CD4-positive, alpha-beta T cell (primary cell): Measurements from ENCODE around the gene STAT6. TPM values are rescaled to one million over a fixed set of nuclear protein-coding genes. Genes with fewer than 3 reads are reported as not detected.

Source experiments
- ATAC-seq: fragments of 200-7000 bp; cut with Tn5 transposase; one replicate; pipeline ENCODE4 v1.10.0; 2022; ENCODE audit warnings: mild to moderate bottlenecking; ENCODE audit not compliant: poor library complexity
- CTCF ChIA-PET: fragments of 350-600 bp; sonication (Branson Sonifier 250); formaldehyde crosslinking; loops from one replicate; lab custom pipeline; 2021; ENCODE audit warnings: antibody characterized with exemption, inconsistent platforms; lab: Charles Lee
- POLR2A ChIA-PET: fragments of 350-600 bp; sonication (Branson Sonifier 250); formaldehyde crosslinking; loops from one replicate; lab custom pipeline; 2021; ENCODE audit warnings: antibody characterized with exemption, inconsistent platforms; lab: Charles Lee
- DNase-seq, 14 experiments: peaks; one replicate each; pipeline ENCODE4 v3.0.0-alpha.2; 2013 to 2020; ENCODE audit warnings: mixed read lengths in 2 of 14
- H3K27ac ChIP-seq, 2 donors: one replicate each; pipeline versions ENCODE4 v1.5.1 to v1.7.0; 2013; ENCODE audit warnings: low read length in 2 of 2, low read depth in 1 of 2, mild to moderate bottlenecking in 1 of 2
- H3K27me3 ChIP-seq, 2 experiments: 1 replicate in 1 of 2; 2 replicates in 1 of 2; pipeline versions ENCODE4 v1.6.1 to v1.7.0; 2013; ENCODE audit warnings: low read length in 2 of 2, control low read depth in 1 of 2, mild to moderate bottlenecking in 1 of 2, moderate library complexity in 1 of 2; ENCODE audit not compliant: insufficient read depth in 2 of 2, control insufficient read depth in 1 of 2
- H3K36me3 ChIP-seq: one replicate; pipeline ENCODE4 v1.6.1; 2013; ENCODE audit warnings: low read length, control low read depth; ENCODE audit not compliant: insufficient read depth
- H3K4me1 ChIP-seq: one replicate; pipeline ENCODE4 v1.6.1; 2013; ENCODE audit warnings: low read length, control low read depth; ENCODE audit not compliant: insufficient read depth
- H3K4me3 ChIP-seq: one replicate; pipeline ENCODE4 v1.5.1; 2013; ENCODE audit warnings: mild to moderate bottlenecking, low read length, moderate library complexity
- H3K9me3 ChIP-seq, 2 experiments: 1 replicate in 1 of 2; 2 replicates in 1 of 2; pipeline versions ENCODE4 v1.6.1 to v1.7.0; 2013; ENCODE audit warnings: low read length in 2 of 2, mild to moderate bottlenecking in 2 of 2, control low read depth in 1 of 2, moderate library complexity in 1 of 2; ENCODE audit not compliant: control insufficient read depth in 1 of 2, insufficient read depth in 1 of 2
- H3K27ac Mint-ChIP-seq: one replicate; pipeline ENCODE4 v1.8.0; 2020; ENCODE audit warnings: mixed read lengths
- H3K27me3 Mint-ChIP-seq: one replicate; pipeline ENCODE4 v1.8.0; 2021; ENCODE audit warnings: mixed read lengths
- H3K36me3 Mint-ChIP-seq: one replicate; pipeline ENCODE4 v1.8.0; 2021; ENCODE audit warnings: low read depth, mixed read lengths
- H3K4me1 Mint-ChIP-seq: one replicate; pipeline ENCODE4 v1.8.0; 2021; ENCODE audit warnings: low read depth, mixed read lengths
- H3K4me3 Mint-ChIP-seq: one replicate; pipeline ENCODE4 v1.8.0; 2020; ENCODE audit warnings: mild to moderate bottlenecking, mixed read lengths
- H3K9me3 Mint-ChIP-seq: one replicate; pipeline ENCODE4 v1.8.0; 2020; ENCODE audit warnings: mixed read lengths
- CTCF ChIP-seq: fragments of 200-600 bp; IDR thresholded peaks from one replicate; pipeline ENCODE4 v1.8.0; 2022; ENCODE audit warnings: antibody characterized with exemption, mild to moderate bottlenecking
- intact Hi-C, 2 experiments: fragments of 100-400 bp; cut with DNase I in 1 of 2; cut with micrococcal nuclease in 1 of 2; formaldehyde crosslinking; loops; one replicate each; pipeline versions ENCODE4 v1.15.1 to v1.9.0; 2023 to 2025; cut with DNase I, micrococcal nuclease
- total RNA-seq, 174 experiments: library from RNA in 2 of 174; stranded (reverse) in 2 of 174; gene quantifications; one replicate each; pipeline ENCODE4 v1.2.3 and lab custom pipeline; 2021 to 2026

The STAT6 gene
- total RNA-seq, 2 experiments from 2014 or later: 133 to 144 TPM

DNA sequence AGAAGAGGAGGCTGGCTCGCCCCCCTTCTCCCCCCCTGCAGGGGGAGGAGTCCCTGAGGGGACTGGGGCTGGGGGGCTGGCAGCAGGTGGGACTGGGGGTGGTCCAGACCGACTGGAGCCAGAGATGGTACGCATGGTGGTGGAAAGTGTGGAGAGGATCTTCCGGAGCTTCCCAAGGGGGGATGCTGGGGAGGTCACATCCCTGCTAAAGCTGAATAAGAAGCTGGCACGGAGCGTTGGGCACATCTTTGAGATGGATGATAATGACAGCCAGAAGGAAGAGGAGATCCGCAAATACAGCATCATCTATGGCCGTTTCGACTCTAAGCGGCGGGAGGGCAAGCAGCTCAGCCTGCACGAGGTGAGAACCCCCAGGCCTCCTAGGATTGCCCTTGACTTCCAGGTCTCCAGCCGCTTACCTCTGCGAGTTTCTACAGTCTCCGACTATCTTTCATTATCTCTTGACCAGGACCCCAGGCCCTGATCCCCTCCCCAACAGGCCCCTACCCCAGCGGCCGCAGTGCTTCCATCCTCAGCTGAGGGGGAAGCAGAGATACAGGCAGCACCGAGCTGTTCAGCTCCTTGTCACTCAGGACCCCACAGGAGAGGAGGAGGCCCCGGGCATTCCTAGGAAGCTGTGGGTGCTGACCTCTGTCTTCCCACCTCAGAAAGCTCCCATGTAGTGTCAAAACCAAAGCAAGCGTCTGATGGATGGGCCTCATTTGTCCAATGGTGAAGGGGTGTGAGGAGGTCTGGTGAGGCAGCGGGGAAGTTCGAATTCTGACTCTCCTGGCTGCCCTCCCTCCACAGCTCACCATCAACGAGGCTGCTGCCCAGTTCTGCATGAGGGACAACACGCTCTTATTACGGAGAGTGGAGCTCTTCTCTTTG, 19.3 kb downstream of the STAT6 start:
- peaks cover 54% of the 10 kb centered on the region for H3K36me3 ChIP-seq
- H3K9me3 ChIP-seq: no peaks in the 10 kb centered on the region
- no peak overlapping the region for H3K4me3 ChIP-seq
- Mint-ChIP-seq H3K9me3 (no peaks in the 10 kb centered on the region), H3K27ac (peak overlapping the region; percentile 98), H3K36me3 (peaks cover 81% of the 10 kb centered on the region), H3K27me3 (no peaks in the 10 kb centered on the region), H3K4me1 (peaks cover 61% of the 10 kb centered on the region), H3K4me3 (peak overlapping the region; percentile 84)
- no peak for TF ChIP-seq CTCF
- H3K27me3 ChIP-seq: no peaks in the 10 kb centered on the region
- ChIA-PET POLR2A (interaction anchor here (0.6 to 14.4 kb wide), 5 partner anchors 8 to 29 kb away, joined by 3 to 344 read pairs (median 13); partner anchors contain the start of genes NEMP1 and STAT6), CTCF (interaction anchor here (0.6 to 7.6 kb wide), 6 partner anchors 18 to 91 kb away, joined by 3 to 67 read pairs (median 7); partner anchors contain the start of gene STAT6)
- DNase-seq: no peak
- H3K27ac ChIP-seq: peak overlapping the region in 1 of 2 donors; percentile 56
- no peak for ATAC-seq
- intact Hi-C loops: no loop called here
- peaks cover 66% of the 10 kb centered on the region for H3K4me1 ChIP-seq

DNA sequence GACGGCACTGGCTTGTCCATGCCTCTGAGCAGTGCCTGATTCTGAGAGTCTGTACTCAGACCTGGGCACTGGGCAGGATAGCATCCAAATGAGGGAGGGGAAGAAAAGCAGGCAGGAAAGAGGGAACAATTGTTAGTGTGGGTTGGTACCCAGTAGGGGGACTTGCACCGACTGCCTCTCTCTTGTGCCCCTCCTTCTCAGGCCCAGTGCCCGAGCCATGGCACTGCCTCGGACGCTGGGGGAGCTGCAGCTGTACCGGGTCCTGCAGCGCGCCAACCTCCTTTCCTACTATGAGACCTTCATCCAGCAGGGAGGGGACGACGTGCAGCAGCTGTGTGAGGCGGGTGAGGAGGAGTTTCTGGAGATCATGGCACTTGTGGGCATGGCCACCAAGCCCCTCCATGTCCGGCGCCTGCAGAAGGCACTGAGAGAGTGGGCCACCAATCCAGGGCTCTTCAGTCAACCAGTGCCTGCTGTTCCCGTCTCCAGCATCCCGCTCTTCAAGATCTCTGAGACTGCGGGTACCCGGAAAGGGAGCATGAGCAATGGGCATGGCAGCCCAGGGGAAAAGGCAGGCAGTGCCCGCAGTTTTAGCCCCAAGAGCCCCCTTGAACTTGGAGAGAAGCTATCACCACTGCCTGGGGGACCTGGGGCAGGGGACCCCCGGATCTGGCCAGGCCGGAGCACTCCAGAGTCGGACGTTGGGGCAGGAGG, 20.1 kb downstream of the STAT6 start:
- Mint-ChIP-seq H3K9me3 (no peaks in the 10 kb centered on the region), H3K27me3 (no peaks in the 10 kb centered on the region), H3K4me1 (peaks cover 69% of the 10 kb centered on the region), H3K4me3 (peak overlapping the region; percentile 94), H3K36me3 (peaks cover 77% of the 10 kb centered on the region), H3K27ac (peak overlapping the region; percentile 98)
- H3K27ac ChIP-seq: peak overlapping the region in 1 of 2 donors; percentile 17
- H3K9me3 ChIP-seq: no peaks in the 10 kb centered on the region
- no peaks in the 10 kb centered on the region for H3K27me3 ChIP-seq
- H3K4me3 ChIP-seq: peak overlapping the region; percentile 78
- H3K36me3 ChIP-seq: peaks cover 45% of the 10 kb centered on the region
- TF ChIP-seq CTCF: no peak
- peak in 1 of 14 experiments; percentile 29 for DNase-seq
- no peak for ATAC-seq
- POLR2A ChIA-PET: interaction anchor here (0.6 to 14.4 kb wide), 7 partner anchors 9 to 338 kb away, joined by 3 to 344 read pairs (median 5); partner anchors contain the start of genes NEMP1 and STAT6
- intact Hi-C loops: no loop called here
- CTCF ChIA-PET: interaction anchor here (1.5 to 7.6 kb wide), 4 partner anchors 20 to 33 kb away, joined by 4 to 67 read pairs (median 27); partner anchors contain the start of gene STAT6
- peaks cover 74% of the 10 kb centered on the region for H3K4me1 ChIP-seq

- ChIA-PET POLR2A (interaction anchor here (0.6 to 14.4 kb wide), 4 partner anchors 12 to 337 kb away, joined by 3 to 344 read pairs (median 66); partner anchors contain the start of genes NEMP1 and STAT6), CTCF (interaction anchor here (0.5 to 7.6 kb wide), 4 partner anchors 20 to 160 kb away, joined by 4 to 67 read pairs (median 26); partner anchors contain the start of gene STAT6)
- DNase-seq: no peak
- Histone ChIP-seq H3K27me3 (no peaks in the 10 kb centered on the region), H3K4me3 (peak overlapping the region; percentile 78), H3K27ac (no peak overlapping the region), H3K9me3 (no peaks in the 10 kb centered on the region), H3K4me1 (peaks cover 79% of the 10 kb centered on the region), H3K36me3 (peaks cover 40% of the 10 kb centered on the region)
- H3K9me3 Mint-ChIP-seq: no peaks in the 10 kb centered on the region
- no peak for TF ChIP-seq CTCF
- peaks cover 75% of the 10 kb centered on the region for H3K4me1 Mint-ChIP-seq
- H3K27ac Mint-ChIP-seq: peak overlapping the region; percentile 98
- ATAC-seq: no peak
- peaks cover 71% of the 10 kb centered on the region for H3K36me3 Mint-ChIP-seq
- intact Hi-C loops: no loop called here
- no peaks in the 10 kb centered on the region for H3K27me3 Mint-ChIP-seq
- peak overlapping the region; percentile 94 for H3K4me3 Mint-ChIP-seq
Measured at GRCh38 chr12:57090490-57090889, 20.7 kb downstream of the STAT6 start.
